Neural cell (in vitro differentiated cells): Measurements from ENCODE around the gene EPB41. TPM values are rescaled to one million over a fixed set of nuclear protein-coding genes. Genes with fewer than 3 reads are reported as not detected.

ENCODE experiments used
- H2AFZ ChIP-seq: fragments of 200-600, 300-800 bp; sonication (generic), shearing (Covaris generic); 2 replicates; pipeline ENCODE4 v1.6.0; 2014; ENCODE audit warnings: low read depth, mild to moderate bottlenecking, antibody characterized with exemption, low read length, moderate library complexity
- H3F3A ChIP-seq: fragments of 200-600 bp; shearing (Covaris generic); 2 replicates; pipeline ENCODE4 v1.6.1; 2016; ENCODE audit warnings: mild to moderate bottlenecking, moderate library complexity, mixed read lengths, antibody characterized with exemption, low read length; ENCODE audit not compliant: insufficient read depth, poor library complexity, severe bottlenecking
- H3K27ac ChIP-seq: fragments of 200-600, 300-800 bp; sonication (generic), shearing (Covaris generic); 2 replicates; pipeline ENCODE4 v1.5.1; 2014; ENCODE audit warnings: mild to moderate bottlenecking, low read length, moderate library complexity
- H3K27me3 ChIP-seq: fragments of 300-800, 200-600 bp; sonication (generic), shearing (Covaris generic); 2 replicates; pipeline ENCODE4 v1.6.0; 2014; ENCODE audit warnings: mild to moderate bottlenecking, low read depth, low read length, moderate library complexity; ENCODE audit not compliant: insufficient read depth
- H3K36me3 ChIP-seq: fragments of 300-800, 200-600 bp; sonication (generic), shearing (Covaris generic); 2 replicates; pipeline ENCODE4 v1.5.1; 2014; ENCODE audit warnings: mild to moderate bottlenecking, antibody characterized with exemption, low read length, moderate library complexity; ENCODE audit not compliant: insufficient read depth
- H3K4me2 ChIP-seq: fragments of 300-800, 200-600 bp; sonication (generic), shearing (Covaris generic); 2 replicates; pipeline ENCODE4 v1.6.0; 2014; ENCODE audit warnings: mild to moderate bottlenecking, low read length
- H3K4me3 ChIP-seq: fragments of 300-800, 200-600 bp; sonication (generic), shearing (Covaris generic); 2 replicates; pipeline ENCODE4 v1.5.1; 2014; ENCODE audit warnings: mild to moderate bottlenecking, low read length, moderate library complexity
- H3K79me2 ChIP-seq: fragments of 200-600 bp; shearing (Covaris generic); replicated peaks from 2 replicates; pipeline ENCODE4 v1.6.0; 2014; ENCODE audit warnings: mild to moderate bottlenecking, low read length, moderate library complexity; ENCODE audit not compliant: insufficient read depth
- H3K9ac ChIP-seq: fragments of 300-800, 200-600 bp; sonication (generic), shearing (Covaris generic); 2 replicates; pipeline ENCODE4 v1.6.1; 2016; ENCODE audit warnings: mild to moderate bottlenecking, low read length, mixed read lengths
- H3K9me2 ChIP-seq: fragments of 200-600 bp; shearing (Covaris generic); 2 replicates; pipeline ENCODE4 v1.6.1; 2016; ENCODE audit warnings: mild to moderate bottlenecking, low read length, mixed read lengths; ENCODE audit not compliant: insufficient read depth
- H3K9me3 ChIP-seq: fragments of 200-600, 300-800 bp; sonication (generic), shearing (Covaris generic); 2 replicates; pipeline ENCODE4 v1.6.1; 2016; ENCODE audit warnings: mild to moderate bottlenecking, mixed run types, low read length, moderate library complexity, mixed read lengths
- H4K20me1 ChIP-seq: fragments of 200-600 bp; shearing (Covaris generic); 2 replicates; pipeline ENCODE4 v1.6.1; 2016; ENCODE audit warnings: mild to moderate bottlenecking, mixed run types; ENCODE audit not compliant: insufficient read depth
- EP300 ChIP-seq: fragments of 450-650 bp; conservative IDR thresholded peaks from 2 replicates; pipeline ENCODE4 v1.6.1; 2014; ENCODE audit warnings: antibody characterized with exemption, mild to moderate bottlenecking, moderate library complexity; ENCODE audit not compliant: poor library complexity, severe bottlenecking
- EZH2 ChIP-seq: fragments of 200-600, 300-800 bp; shearing (Covaris generic), sonication (generic); IDR thresholded peaks from 2 replicates; pipeline ENCODE4 v1.6.1; 2014; ENCODE audit warnings: antibody characterized with exemption, low read length, borderline replicate concordance, mild to moderate bottlenecking; ENCODE audit not compliant: insufficient read depth, poor library complexity, severe bottlenecking
- MXI1 ChIP-seq: fragments of 450-650 bp; conservative IDR thresholded peaks from 2 replicates; pipeline ENCODE4 v1.6.1; 2014; ENCODE audit warnings: antibody characterized with exemption, mild to moderate bottlenecking; ENCODE audit not compliant: poor library complexity, severe bottlenecking
- POLR2AphosphoS5 ChIP-seq: IDR thresholded peaks from 2 replicates; pipeline ENCODE4 v1.6.1; 2012
- RAD21 ChIP-seq: fragments of 450-650 bp; conservative IDR thresholded peaks from 2 replicates; pipeline ENCODE4 v1.6.1; 2014; ENCODE audit warnings: antibody characterized with exemption, mild to moderate bottlenecking, moderate library complexity
- SMC3 ChIP-seq: fragments of 450-650 bp; conservative IDR thresholded peaks from 2 replicates; pipeline ENCODE4 v1.6.1; 2014; ENCODE audit warnings: antibody characterized with exemption, mild to moderate bottlenecking, moderate library complexity; ENCODE audit not compliant: poor library complexity
- TAF1 ChIP-seq: IDR thresholded peaks from 2 replicates; pipeline ENCODE4 v1.6.1; 2012; ENCODE audit warnings: low read depth
- polyA plus RNA-seq: library from polyadenylated mRNA; depleted of rRNA; stranded (reverse); fragments of >200 nt; gene quantifications from 2 replicates; pipeline ENCODE4 v1.2.3, GENCODE V29; 2014
- TF ChIP-seq, protein P1 (sequence below): IDR thresholded peaks from 2 replicates; pipeline ENCODE4 v1.6.1; 2012; ENCODE audit warnings: borderline replicate concordance
- TF ChIP-seq, protein P2 (sequence below): fragments of 450-650 bp; IDR thresholded peaks from 2 replicates; pipeline ENCODE4 v1.5.1; 2014; ENCODE audit warnings: antibody characterized with exemption, mild to moderate bottlenecking, moderate library complexity; ENCODE audit not compliant: poor library complexity, severe bottlenecking

The EPB41 gene
- polyA plus RNA-seq, 1 donor from 2014 or later: 62.0 TPM

DNA sequence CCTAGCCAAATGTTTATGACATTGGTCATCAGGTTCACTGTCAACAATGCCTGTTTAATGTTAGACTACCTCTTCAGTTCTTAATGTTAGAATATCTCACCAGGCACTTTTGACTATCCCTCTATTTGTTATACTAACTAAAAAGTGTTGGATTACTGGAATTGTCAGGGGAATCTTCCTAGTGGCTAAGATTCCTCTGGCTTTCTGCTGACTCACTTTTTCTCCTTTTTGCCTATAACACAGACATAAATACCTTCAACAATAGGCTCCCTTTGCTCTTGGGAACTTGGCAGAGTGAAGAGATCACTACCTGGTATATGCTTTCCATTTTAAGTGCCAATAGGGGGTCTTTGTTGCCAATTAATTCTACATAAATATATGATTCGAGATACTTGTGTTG is 140.8 kb downstream of the EPB41 start:
- H3K79me2 ChIP-seq: no peaks in the 10 kb centered on the region
- no peaks in the 10 kb centered on the region for H3K27me3 ChIP-seq
- TF ChIP-seq POLR2AphosphoS5: no peak
- TF ChIP-seq MXI1: no peak
- TF ChIP-seq RAD21: no peak
- TF ChIP-seq, protein P1, sequence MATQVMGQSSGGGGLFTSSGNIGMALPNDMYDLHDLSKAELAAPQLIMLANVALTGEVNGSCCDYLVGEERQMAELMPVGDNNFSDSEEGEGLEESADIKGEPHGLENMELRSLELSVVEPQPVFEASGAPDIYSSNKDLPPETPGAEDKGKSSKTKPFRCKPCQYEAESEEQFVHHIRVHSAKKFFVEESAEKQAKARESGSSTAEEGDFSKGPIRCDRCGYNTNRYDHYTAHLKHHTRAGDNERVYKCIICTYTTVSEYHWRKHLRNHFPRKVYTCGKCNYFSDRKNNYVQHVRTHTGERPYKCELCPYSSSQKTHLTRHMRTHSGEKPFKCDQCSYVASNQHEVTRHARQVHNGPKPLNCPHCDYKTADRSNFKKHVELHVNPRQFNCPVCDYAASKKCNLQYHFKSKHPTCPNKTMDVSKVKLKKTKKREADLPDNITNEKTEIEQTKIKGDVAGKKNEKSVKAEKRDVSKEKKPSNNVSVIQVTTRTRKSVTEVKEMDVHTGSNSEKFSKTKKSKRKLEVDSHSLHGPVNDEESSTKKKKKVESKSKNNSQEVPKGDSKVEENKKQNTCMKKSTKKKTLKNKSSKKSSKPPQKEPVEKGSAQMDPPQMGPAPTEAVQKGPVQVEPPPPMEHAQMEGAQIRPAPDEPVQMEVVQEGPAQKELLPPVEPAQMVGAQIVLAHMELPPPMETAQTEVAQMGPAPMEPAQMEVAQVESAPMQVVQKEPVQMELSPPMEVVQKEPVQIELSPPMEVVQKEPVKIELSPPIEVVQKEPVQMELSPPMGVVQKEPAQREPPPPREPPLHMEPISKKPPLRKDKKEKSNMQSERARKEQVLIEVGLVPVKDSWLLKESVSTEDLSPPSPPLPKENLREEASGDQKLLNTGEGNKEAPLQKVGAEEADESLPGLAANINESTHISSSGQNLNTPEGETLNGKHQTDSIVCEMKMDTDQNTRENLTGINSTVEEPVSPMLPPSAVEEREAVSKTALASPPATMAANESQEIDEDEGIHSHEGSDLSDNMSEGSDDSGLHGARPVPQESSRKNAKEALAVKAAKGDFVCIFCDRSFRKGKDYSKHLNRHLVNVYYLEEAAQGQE: no peak
- TF ChIP-seq EZH2: no peak
- TF ChIP-seq TAF1: no peak
- TF ChIP-seq, protein P2, sequence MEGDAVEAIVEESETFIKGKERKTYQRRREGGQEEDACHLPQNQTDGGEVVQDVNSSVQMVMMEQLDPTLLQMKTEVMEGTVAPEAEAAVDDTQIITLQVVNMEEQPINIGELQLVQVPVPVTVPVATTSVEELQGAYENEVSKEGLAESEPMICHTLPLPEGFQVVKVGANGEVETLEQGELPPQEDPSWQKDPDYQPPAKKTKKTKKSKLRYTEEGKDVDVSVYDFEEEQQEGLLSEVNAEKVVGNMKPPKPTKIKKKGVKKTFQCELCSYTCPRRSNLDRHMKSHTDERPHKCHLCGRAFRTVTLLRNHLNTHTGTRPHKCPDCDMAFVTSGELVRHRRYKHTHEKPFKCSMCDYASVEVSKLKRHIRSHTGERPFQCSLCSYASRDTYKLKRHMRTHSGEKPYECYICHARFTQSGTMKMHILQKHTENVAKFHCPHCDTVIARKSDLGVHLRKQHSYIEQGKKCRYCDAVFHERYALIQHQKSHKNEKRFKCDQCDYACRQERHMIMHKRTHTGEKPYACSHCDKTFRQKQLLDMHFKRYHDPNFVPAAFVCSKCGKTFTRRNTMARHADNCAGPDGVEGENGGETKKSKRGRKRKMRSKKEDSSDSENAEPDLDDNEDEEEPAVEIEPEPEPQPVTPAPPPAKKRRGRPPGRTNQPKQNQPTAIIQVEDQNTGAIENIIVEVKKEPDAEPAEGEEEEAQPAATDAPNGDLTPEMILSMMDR: no peak
- TF ChIP-seq EP300: no peak
- TF ChIP-seq SMC3: no peak
- H3K4me3 ChIP-seq: no peak overlapping the region
- H3F3A ChIP-seq: no peaks in the 10 kb centered on the region
- H3K9me2 ChIP-seq: no peaks in the 10 kb centered on the region
- no peak overlapping the region for H3K27ac ChIP-seq
- H4K20me1 ChIP-seq: no peaks in the 10 kb centered on the region
- no peaks in the 10 kb centered on the region for H3K9me3 ChIP-seq
- no peak overlapping the region for H3K4me2 ChIP-seq
- H3K9ac ChIP-seq: no peak overlapping the region
- H2AFZ ChIP-seq: no peak overlapping the region
- H3K36me3 ChIP-seq: no peaks in the 10 kb centered on the region

DNA sequence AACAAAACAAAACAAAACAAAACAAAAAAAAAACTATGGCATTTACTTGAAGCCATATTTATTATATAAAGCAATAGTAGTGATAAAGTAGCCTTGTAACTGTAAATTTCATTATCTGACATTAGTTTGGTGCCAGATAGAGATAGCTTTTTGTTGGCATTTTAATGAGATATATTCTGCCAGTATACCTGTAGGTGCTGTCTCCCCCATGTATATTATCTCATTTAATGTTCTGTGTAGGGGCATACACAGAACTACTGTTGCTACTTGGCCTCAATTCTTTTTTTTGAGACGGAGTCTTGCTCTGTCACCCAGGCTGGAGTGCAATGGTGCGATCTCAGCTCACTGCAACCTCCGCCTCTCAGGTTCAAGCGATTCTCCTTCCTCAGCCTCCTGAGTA is 141.9 kb downstream of the EPB41 start:
- TF ChIP-seq EZH2 (no peak), TAF1 (no peak), MXI1 (no peak)
- TF ChIP-seq, protein P1: no peak
- Histone ChIP-seq H4K20me1 (no peaks in the 10 kb centered on the region), H3F3A (no peaks in the 10 kb centered on the region), H3K4me2 (no peak overlapping the region), H3K27me3 (no peaks in the 10 kb centered on the region), H3K9me2 (no peaks in the 10 kb centered on the region), H3K9me3 (no peaks in the 10 kb centered on the region), H3K79me2 (no peaks in the 10 kb centered on the region), H3K9ac (no peak overlapping the region), H3K36me3 (no peaks in the 10 kb centered on the region), H2AFZ (no peak overlapping the region), H3K4me3 (no peak overlapping the region), H3K27ac (no peak overlapping the region)
